Smooth muscle cell (in vitro differentiated cells): Measurements from ENCODE around the gene KNSTRN. TPM values are rescaled to one million over a fixed set of nuclear protein-coding genes. Genes with fewer than 3 reads are reported as not detected.

ENCODE experiments used
- DNase-seq: peaks from one replicate; lab custom pipeline; 2025; ENCODE audit not compliant: unreplicated experiment; lab: John Stamatoyannopoulos, UW
- H2AFZ ChIP-seq: fragments of 200-600 bp; sonication (generic); 2 replicates; pipeline ENCODE4 v1.6.0; 2016; ENCODE audit warnings: antibody characterized with exemption, low read depth, mild to moderate bottlenecking
- H3F3A ChIP-seq: fragments of 200-600 bp; sonication (generic); 2 replicates; pipeline ENCODE4 v1.6.0; 2017; ENCODE audit warnings: antibody characterized with exemption, low read depth
- H3K27ac ChIP-seq: fragments of 200-600 bp; sonication (generic); 2 replicates; pipeline ENCODE4 v1.5.1; 2016; ENCODE audit warnings: low read depth, mild to moderate bottlenecking
- H3K27me3 ChIP-seq: fragments of 200-600 bp; sonication (generic); 2 replicates; pipeline ENCODE4 v1.6.1; 2016; ENCODE audit warnings: low read depth, mild to moderate bottlenecking
- H3K36me3 ChIP-seq: fragments of 200-600 bp; sonication (generic); 2 replicates; pipeline ENCODE4 v1.5.1; 2016; ENCODE audit warnings: low read depth
- H3K4me1 ChIP-seq: fragments of 200-600 bp; sonication (generic); 2 replicates; pipeline ENCODE4 v1.5.1; 2016; ENCODE audit warnings: low read depth
- H3K4me2 ChIP-seq: fragments of 200-600 bp; sonication (generic); 2 replicates; pipeline ENCODE4 v1.6.0; 2016; ENCODE audit warnings: mild to moderate bottlenecking
- H3K4me3 ChIP-seq: fragments of 200-600 bp; sonication (generic); 2 replicates; pipeline ENCODE4 v1.5.1; 2016; ENCODE audit warnings: mild to moderate bottlenecking
- H3K79me2 ChIP-seq: fragments of 200-600 bp; sonication (generic); 2 replicates; pipeline ENCODE4 v1.6.0; 2016; ENCODE audit warnings: low read depth, mild to moderate bottlenecking
- H3K9ac ChIP-seq: fragments of 200-600 bp; sonication (generic); 2 replicates; pipeline ENCODE4 v1.6.0; 2016; ENCODE audit warnings: low read depth
- H3K9me3 ChIP-seq: fragments of 200-600 bp; sonication (generic); replicated peaks from 2 replicates; pipeline ENCODE4 v1.5.1; 2016; ENCODE audit warnings: low read depth
- H4K20me1 ChIP-seq: fragments of 200-600 bp; sonication (generic); 2 replicates; pipeline ENCODE4 v1.6.0; 2016; ENCODE audit warnings: low read depth
- WGBS: methylation state at CpG from one replicate; pipeline ENCODE4 v1.1.7; 2016; ENCODE audit warnings: low lambda C conversion rate; 5-methylcytosine and 5-hydroxymethylcytosine counted together
- polyA plus RNA-seq: library from polyadenylated mRNA; unstranded; fragments of >200 nt; fragmentation: Nextera tagmentation; extraction: Ambion mirVana; gene quantifications from 2 replicates; pipeline ENCODE4 v1.2.1, GENCODE V29; 2016
- total RNA-seq: library from RNA; depleted of rRNA; stranded (reverse); fragments of >200 nt; gene quantifications from 2 replicates; pipeline ENCODE4 v1.2.3, GENCODE V29; 2014
- TF ChIP-seq, protein P1 (sequence below): fragments of 200-600 bp; sonication (generic); IDR thresholded peaks from 2 replicates; pipeline ENCODE4 v1.5.1; 2017; ENCODE audit warnings: borderline replicate concordance, mild to moderate bottlenecking, antibody characterized with exemption; ENCODE audit not compliant: insufficient read depth, poor library complexity, severe bottlenecking

Gene KNSTRN
- total and polyA plus RNA-seq, 2 experiments from 2014 or later: 17.3 to 27.0 TPM

DNA sequence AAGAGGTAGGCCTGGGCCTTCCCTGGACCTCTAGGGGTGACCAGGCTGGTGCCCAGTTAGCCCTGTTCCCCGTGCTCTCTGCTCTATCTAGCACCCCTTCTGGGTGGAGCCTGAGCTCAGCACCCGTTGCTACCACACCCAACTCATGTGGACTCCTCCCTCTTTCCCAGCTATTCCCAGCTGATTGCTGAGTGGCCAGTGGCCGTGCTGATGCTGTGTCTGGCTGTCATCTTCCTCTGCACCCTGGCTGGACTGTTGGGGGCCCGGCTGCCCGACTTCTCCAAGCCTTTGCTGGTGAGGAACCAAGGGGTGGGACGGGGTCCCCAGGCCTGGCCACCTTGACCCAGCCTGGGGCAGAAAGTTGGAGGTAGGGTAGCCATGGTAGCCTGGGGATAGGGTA lies 18.3 kb upstream of the KNSTRN start:
- TF ChIP-seq, protein P1, sequence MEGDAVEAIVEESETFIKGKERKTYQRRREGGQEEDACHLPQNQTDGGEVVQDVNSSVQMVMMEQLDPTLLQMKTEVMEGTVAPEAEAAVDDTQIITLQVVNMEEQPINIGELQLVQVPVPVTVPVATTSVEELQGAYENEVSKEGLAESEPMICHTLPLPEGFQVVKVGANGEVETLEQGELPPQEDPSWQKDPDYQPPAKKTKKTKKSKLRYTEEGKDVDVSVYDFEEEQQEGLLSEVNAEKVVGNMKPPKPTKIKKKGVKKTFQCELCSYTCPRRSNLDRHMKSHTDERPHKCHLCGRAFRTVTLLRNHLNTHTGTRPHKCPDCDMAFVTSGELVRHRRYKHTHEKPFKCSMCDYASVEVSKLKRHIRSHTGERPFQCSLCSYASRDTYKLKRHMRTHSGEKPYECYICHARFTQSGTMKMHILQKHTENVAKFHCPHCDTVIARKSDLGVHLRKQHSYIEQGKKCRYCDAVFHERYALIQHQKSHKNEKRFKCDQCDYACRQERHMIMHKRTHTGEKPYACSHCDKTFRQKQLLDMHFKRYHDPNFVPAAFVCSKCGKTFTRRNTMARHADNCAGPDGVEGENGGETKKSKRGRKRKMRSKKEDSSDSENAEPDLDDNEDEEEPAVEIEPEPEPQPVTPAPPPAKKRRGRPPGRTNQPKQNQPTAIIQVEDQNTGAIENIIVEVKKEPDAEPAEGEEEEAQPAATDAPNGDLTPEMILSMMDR: no peak
- Histone ChIP-seq H3F3A (no peaks in the 10 kb centered on the region), H3K4me2 (no peak overlapping the region), H3K27me3 (peaks cover 12% of the 10 kb centered on the region), H3K36me3 (no peaks in the 10 kb centered on the region), H3K9ac (no peak overlapping the region), H3K27ac (no peak overlapping the region), H3K9me3 (no peaks in the 10 kb centered on the region), H4K20me1 (no peaks in the 10 kb centered on the region), H2AFZ (no peak overlapping the region), H3K4me3 (no peak overlapping the region), H3K4me1 (no peaks in the 10 kb centered on the region), H3K79me2 (no peaks in the 10 kb centered on the region)
- no peak for DNase-seq
- 80% methylated on average over 6 of the region's 6 CpGs for WGBS

DNA sequence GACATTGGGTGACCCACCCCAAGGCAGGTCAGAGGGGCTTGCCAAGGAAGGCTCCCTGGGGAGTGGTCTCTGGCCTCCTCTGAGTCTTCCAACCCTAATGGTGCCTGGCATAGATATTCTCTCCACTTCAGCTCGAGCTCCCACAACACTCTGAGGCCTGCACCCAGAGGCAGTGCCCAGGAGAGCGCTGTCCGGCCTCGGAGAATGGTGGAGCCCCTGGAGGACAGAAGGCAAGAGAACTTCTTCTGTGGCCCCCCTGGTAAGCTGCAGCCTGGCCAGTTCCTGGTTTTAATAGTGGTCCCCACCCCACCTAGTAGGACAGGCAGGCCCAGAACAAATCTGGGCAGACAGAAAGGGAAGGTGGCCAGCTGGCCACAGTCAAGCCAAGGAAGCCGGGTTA lies 17.5 kb upstream of the KNSTRN start:
- TF ChIP-seq, protein P1: no peak
- Histone ChIP-seq H3K27me3 (peaks cover 12% of the 10 kb centered on the region), H2AFZ (no peak overlapping the region), H4K20me1 (no peaks in the 10 kb centered on the region), H3K4me1 (no peaks in the 10 kb centered on the region), H3K4me2 (no peak overlapping the region), H3K9me3 (no peaks in the 10 kb centered on the region), H3K79me2 (no peaks in the 10 kb centered on the region), H3K36me3 (no peaks in the 10 kb centered on the region), H3K27ac (no peak overlapping the region), H3F3A (no peaks in the 10 kb centered on the region), H3K9ac (no peak overlapping the region), H3K4me3 (no peak overlapping the region)
- 98% methylated on average over 5 of the region's 5 CpGs for whole genome bisulfite sequencing
- DNase-seq: no peak

DNA sequence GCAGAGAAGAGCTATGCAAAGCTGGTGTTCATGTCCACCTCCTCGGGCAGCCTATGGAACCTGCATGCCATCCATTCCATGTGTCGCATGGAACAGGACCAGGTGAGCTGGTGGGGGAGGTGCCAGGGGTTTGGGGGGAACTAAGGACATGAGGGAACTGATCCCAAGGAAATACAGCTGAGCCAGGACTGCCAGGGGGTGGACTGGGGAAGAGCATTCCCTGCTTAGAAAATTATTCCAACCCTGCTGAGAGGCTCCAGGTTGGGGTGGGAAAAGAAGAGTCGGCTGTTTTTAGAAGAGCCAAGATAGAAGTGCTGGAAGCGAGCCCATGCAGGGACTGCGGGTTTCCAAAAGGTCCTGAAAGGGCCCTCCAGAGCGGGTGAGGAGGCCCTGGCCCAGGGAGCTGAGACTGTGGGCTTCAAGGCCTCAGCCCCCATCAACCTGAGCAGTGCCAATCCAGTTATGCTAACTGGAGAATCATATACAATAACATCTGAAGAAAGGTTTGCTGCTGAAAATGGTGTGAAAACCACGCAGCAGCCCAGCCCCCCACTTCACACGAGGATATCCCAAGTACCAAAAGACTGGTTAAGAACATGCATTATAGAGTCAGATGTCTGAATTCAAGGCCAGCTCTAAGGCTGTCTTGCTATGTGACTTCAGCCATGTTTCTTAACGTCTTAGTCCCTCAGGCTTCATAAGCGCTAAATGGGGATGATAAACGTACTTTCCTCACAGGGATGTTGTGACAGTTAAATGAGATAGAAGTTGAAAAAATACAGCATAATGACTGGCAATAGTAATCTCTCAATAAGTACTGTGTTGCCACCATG lies 16.7 kb upstream of the KNSTRN start:
- Histone ChIP-seq H3K9ac (no peak overlapping the region), H3K9me3 (no peaks in the 10 kb centered on the region), H3K4me2 (no peak overlapping the region), H3K4me1 (no peaks in the 10 kb centered on the region), H3K27ac (no peak overlapping the region), H3K27me3 (peaks cover 8% of the 10 kb centered on the region), H2AFZ (no peak overlapping the region), H4K20me1 (no peaks in the 10 kb centered on the region), H3K4me3 (no peak overlapping the region), H3F3A (no peaks in the 10 kb centered on the region), H3K79me2 (no peaks in the 10 kb centered on the region), H3K36me3 (no peaks in the 10 kb centered on the region)
- 87% methylated on average over 11 of the region's 11 CpGs for WGBS
- DNase-seq: no peak
- TF ChIP-seq, protein P1: no peak
